ENCODE data around the gene PABPC3. TPM values are rescaled to one million over a fixed set of nuclear protein-coding genes. Genes with fewer than 3 reads are reported as not detected.

The PABPC3 gene
- total RNA-seq, 1 experiment from 2014 or later, result 0.03 TPM

GRCh38 chr13:25085125-25085742 lies 10.7 kb upstream of the PABPC3 start:
- H3K36me3 ChIP-seq (replicated peaks; ENCODE audit: control insufficient read depth, insufficient read depth, low read length), result no peaks in the 10 kb centered on the region

GRCh38 chr13:25088562-25089221 lies 7.2 kb upstream of the PABPC3 start:
- Histone ChIP-seq H3K4me3 (ENCODE audit: insufficient read depth, low read depth, low read length) (no peak overlapping the region), H3K36me3 (replicated peaks; ENCODE audit: control insufficient read depth, insufficient read depth, low read length) (no peaks in the 10 kb centered on the region), H3K27me3 (ENCODE audit: control insufficient read depth, insufficient read depth, low read length) (no peaks in the 10 kb centered on the region)
- no peak for DNase-seq

More at GRCh38 chr13:25085125-25085742, 10.7 kb upstream of the PABPC3 start:
- Histone ChIP-seq H3K4me3 (ENCODE audit: insufficient read depth, low read depth, low read length) (no peak overlapping the region), H3K27me3 (ENCODE audit: control insufficient read depth, insufficient read depth, low read length) (no peaks in the 10 kb centered on the region)
- peak; percentile 68 for DNase-seq

GRCh38 chr13:25097426-25097825 lies 1.5 kb downstream of the PABPC3 start:
- no peaks in the 10 kb centered on the region for H3K27me3 ChIP-seq (ENCODE audit: control insufficient read depth, insufficient read depth, low read length)
- H3K36me3 ChIP-seq (replicated peaks; ENCODE audit: control insufficient read depth, insufficient read depth, low read length), result no peaks in the 10 kb centered on the region
- DNase-seq, result no peak
- H3K4me3 ChIP-seq (ENCODE audit: insufficient read depth, low read depth, low read length), result no peak overlapping the region

GRCh38 chr13:25103711-25104110 lies 7.8 kb downstream of the PABPC3 start:
- H3K27me3 ChIP-seq (ENCODE audit: control insufficient read depth, insufficient read depth, low read length), result no peaks in the 10 kb centered on the region
- DNase-seq, result no peak
- no peak overlapping the region for H3K4me3 ChIP-seq (ENCODE audit: insufficient read depth, low read depth, low read length)
- no peaks in the 10 kb centered on the region for H3K36me3 ChIP-seq (replicated peaks; ENCODE audit: control insufficient read depth, insufficient read depth, low read length)

- DNase-seq, result no peak
Measured at GRCh38 chr13:25109341-25109740, 13.4 kb downstream of the PABPC3 start.

GRCh38 chr13:25110956-25111584 lies 15.1 kb downstream of the PABPC3 start:
- H3K36me3 ChIP-seq (replicated peaks; ENCODE audit: control insufficient read depth, insufficient read depth, low read length), result no peaks in the 10 kb centered on the region
- no peak for DNase-seq
- H3K4me3 ChIP-seq (ENCODE audit: insufficient read depth, low read depth, low read length), result no peak overlapping the region
- H3K27me3 ChIP-seq (ENCODE audit: control insufficient read depth, insufficient read depth, low read length), result no peaks in the 10 kb centered on the region

More at GRCh38 chr13:25109341-25109740, 13.4 kb downstream of the PABPC3 start:
- Histone ChIP-seq H3K36me3 (replicated peaks; ENCODE audit: control insufficient read depth, insufficient read depth, low read length) (no peaks in the 10 kb centered on the region), H3K4me3 (ENCODE audit: insufficient read depth, low read depth, low read length) (no peak overlapping the region), H3K27me3 (ENCODE audit: control insufficient read depth, insufficient read depth, low read length) (no peaks in the 10 kb centered on the region)

- Histone ChIP-seq H3K36me3 (replicated peaks; ENCODE audit: control insufficient read depth, insufficient read depth, low read length) (no peaks in the 10 kb centered on the region), H3K4me3 (ENCODE audit: insufficient read depth, low read depth, low read length) (no peak overlapping the region), H3K27me3 (ENCODE audit: control insufficient read depth, insufficient read depth, low read length) (no peaks in the 10 kb centered on the region)
- no peak for DNase-seq
Measured at GRCh38 chr13:25111585-25111956, 15.6 kb downstream of the PABPC3 start.

- Histone ChIP-seq H3K27me3 (ENCODE audit: control insufficient read depth, insufficient read depth, low read length) (no peaks in the 10 kb centered on the region), H3K36me3 (replicated peaks; ENCODE audit: control insufficient read depth, insufficient read depth, low read length) (no peaks in the 10 kb centered on the region), H3K4me3 (ENCODE audit: insufficient read depth, low read depth, low read length) (no peak overlapping the region)
- DNase-seq, result no peak
Measured at GRCh38 chr13:25112695-25113255, 16.8 kb downstream of the PABPC3 start.

- Histone ChIP-seq H3K27me3 (ENCODE audit: control insufficient read depth, insufficient read depth, low read length) (no peaks in the 10 kb centered on the region), H3K4me3 (ENCODE audit: insufficient read depth, low read depth, low read length) (no peak overlapping the region), H3K36me3 (replicated peaks; ENCODE audit: control insufficient read depth, insufficient read depth, low read length) (no peaks in the 10 kb centered on the region)
- DNase-seq, result peak; percentile 79
Measured at GRCh38 chr13:25114220-25114619, 18.3 kb downstream of the PABPC3 start.

- DNase-seq, result no peak
- H3K4me3 ChIP-seq (ENCODE audit: insufficient read depth, low read depth, low read length), result no peak overlapping the region
- no peaks in the 10 kb centered on the region for H3K27me3 ChIP-seq (ENCODE audit: control insufficient read depth, insufficient read depth, low read length)
- H3K36me3 ChIP-seq (replicated peaks; ENCODE audit: control insufficient read depth, insufficient read depth, low read length), result no peaks in the 10 kb centered on the region
Measured at GRCh38 chr13:25116044-25116443, 20.1 kb downstream of the PABPC3 start.

GRCh38 chr13:25117312-25117711 lies 21.4 kb downstream of the PABPC3 start:
- Histone ChIP-seq H3K27me3 (ENCODE audit: control insufficient read depth, insufficient read depth, low read length) (no peaks in the 10 kb centered on the region), H3K36me3 (replicated peaks; ENCODE audit: control insufficient read depth, insufficient read depth, low read length) (no peaks in the 10 kb centered on the region), H3K4me3 (ENCODE audit: insufficient read depth, low read depth, low read length) (no peak overlapping the region)
- no peak for DNase-seq

- Histone ChIP-seq H3K27me3 (ENCODE audit: control insufficient read depth, insufficient read depth, low read length) (no peaks in the 10 kb centered on the region), H3K4me3 (ENCODE audit: insufficient read depth, low read depth, low read length) (no peak overlapping the region), H3K36me3 (replicated peaks; ENCODE audit: control insufficient read depth, insufficient read depth, low read length) (no peaks in the 10 kb centered on the region)
- no peak for DNase-seq
Measured at GRCh38 chr13:25118378-25118905, 22.5 kb downstream of the PABPC3 start.

GRCh38 chr13:25130944-25131343 lies 35.0 kb downstream of the PABPC3 start:
- Histone ChIP-seq H3K36me3 (replicated peaks; ENCODE audit: control insufficient read depth, insufficient read depth, low read length) (no peaks in the 10 kb centered on the region), H3K27me3 (ENCODE audit: control insufficient read depth, insufficient read depth, low read length) (no peaks in the 10 kb centered on the region), H3K4me3 (ENCODE audit: insufficient read depth, low read depth, low read length) (no peak overlapping the region)
- DNase-seq, result no peak

GRCh38 chr13:25131881-25132420 lies 36.0 kb downstream of the PABPC3 start:
- no peaks in the 10 kb centered on the region for H3K36me3 ChIP-seq (replicated peaks; ENCODE audit: control insufficient read depth, insufficient read depth, low read length)
- H3K4me3 ChIP-seq (ENCODE audit: insufficient read depth, low read depth, low read length), result no peak overlapping the region
- no peaks in the 10 kb centered on the region for H3K27me3 ChIP-seq (ENCODE audit: control insufficient read depth, insufficient read depth, low read length)
- DNase-seq, result no peak

Data from H7 (cell line).